HEK293 (cell line): ENCODE measurements around the gene CPXM1.

Experiments used
- CTCF ChIP-seq: fragments of 450-650 bp; formaldehyde crosslinking; IDR thresholded peaks from 2 replicates; pipeline ENCODE4 v1.5.1; 2016; ENCODE audit warnings: missing biosample characterization, missing genetic modification characterization
- GLI2 ChIP-seq: fragments of 450-650 bp; formaldehyde crosslinking; IDR thresholded peaks from 2 replicates; pipeline ENCODE4; 2017; ENCODE audit warnings: missing biosample characterization, missing genetic modification characterization, low read depth, borderline replicate concordance
- MZF1 ChIP-seq: fragments of 450-650 bp; formaldehyde crosslinking; IDR thresholded peaks from 2 replicates; pipeline ENCODE4 v1.5.1; 2017; ENCODE audit warnings: missing biosample characterization, missing genetic modification characterization, borderline replicate concordance
- REST ChIP-seq: fragments of 450-650 bp; formaldehyde crosslinking; IDR thresholded peaks from 2 replicates; pipeline ENCODE4 v1.5.1; 2016; ENCODE audit warnings: missing biosample characterization, missing genetic modification characterization
- TCF7L2 ChIP-seq: IDR thresholded peaks from 2 replicates; pipeline ENCODE4 v1.6.1; 2011; ENCODE audit warnings: low read depth, mild to moderate bottlenecking, inconsistent platforms, low read length, moderate library complexity, borderline replicate concordance
- ZFP41 ChIP-seq: fragments of 450-650 bp; formaldehyde crosslinking; IDR thresholded peaks from 2 replicates; pipeline ENCODE4 v1.5.1; 2016; ENCODE audit warnings: missing biosample characterization, missing genetic modification characterization, borderline replicate concordance
- ZNF274 ChIP-seq, 2 experiments: fragments of 200-500 bp in 1 of 2; fragments of 450-650 bp in 1 of 2; sonication (Bioruptor generic) in 1 of 2; formaldehyde crosslinking in 1 of 2; IDR thresholded peaks; 2 replicates each; pipeline versions ENCODE4 v1.5.1 to v1.6.1; 2014 to 2016; ENCODE audit warnings: borderline replicate concordance in 1 of 2, inconsistent platforms in 1 of 2, low read length in 1 of 2, missing biosample characterization in 1 of 2, missing genetic modification characterization in 1 of 2
- ZNF324 ChIP-seq: fragments of 450-650 bp; formaldehyde crosslinking; IDR thresholded peaks from 2 replicates; pipeline ENCODE4 v1.5.1; 2016; ENCODE audit warnings: missing biosample characterization, missing genetic modification characterization

- TF ChIP-seq MZF1 (tag by site-specific recombination) (no peak), TCF7L2 (no peak), ZFP41 (no peak), ZNF324 (tag by site-specific recombination) (no peak), REST (no peak), GLI2 (tag by site-specific recombination) (no peak), ZNF274 (IDR thresholded peaks at IDR 0.05; ENCODE audit: low read length) (no peak), ZNF274 (tag by site-specific recombination; IDR thresholded peaks at IDR 0.05; ENCODE audit: borderline replicate concordance) (no peak), CTCF (tag by site-specific recombination) (no peak)
Observed at GRCh38 chr20:2822073-2822472, 21.6 kb upstream of the CPXM1 start.
